OCI-LY3 (cell line): Measurements from ENCODE around the gene CDR2L.

Experiments used
- EZH2phosphoT487 ChIP-seq: fragments of 200-600 bp; shearing (Covaris generic); IDR thresholded peaks from 2 replicates; pipeline ENCODE4 v1.6.1; 2018; ENCODE audit warnings: antibody characterized with exemption, mixed run types, low read depth
- TF ChIP-seq, protein P1 (sequence below): fragments of 200-600, 300-600 bp; sonication (generic); IDR thresholded peaks from 2 replicates; pipeline ENCODE4 v1.5.1; 2014; ENCODE audit warnings: antibody characterized with exemption, low read length, low read depth

DNA sequence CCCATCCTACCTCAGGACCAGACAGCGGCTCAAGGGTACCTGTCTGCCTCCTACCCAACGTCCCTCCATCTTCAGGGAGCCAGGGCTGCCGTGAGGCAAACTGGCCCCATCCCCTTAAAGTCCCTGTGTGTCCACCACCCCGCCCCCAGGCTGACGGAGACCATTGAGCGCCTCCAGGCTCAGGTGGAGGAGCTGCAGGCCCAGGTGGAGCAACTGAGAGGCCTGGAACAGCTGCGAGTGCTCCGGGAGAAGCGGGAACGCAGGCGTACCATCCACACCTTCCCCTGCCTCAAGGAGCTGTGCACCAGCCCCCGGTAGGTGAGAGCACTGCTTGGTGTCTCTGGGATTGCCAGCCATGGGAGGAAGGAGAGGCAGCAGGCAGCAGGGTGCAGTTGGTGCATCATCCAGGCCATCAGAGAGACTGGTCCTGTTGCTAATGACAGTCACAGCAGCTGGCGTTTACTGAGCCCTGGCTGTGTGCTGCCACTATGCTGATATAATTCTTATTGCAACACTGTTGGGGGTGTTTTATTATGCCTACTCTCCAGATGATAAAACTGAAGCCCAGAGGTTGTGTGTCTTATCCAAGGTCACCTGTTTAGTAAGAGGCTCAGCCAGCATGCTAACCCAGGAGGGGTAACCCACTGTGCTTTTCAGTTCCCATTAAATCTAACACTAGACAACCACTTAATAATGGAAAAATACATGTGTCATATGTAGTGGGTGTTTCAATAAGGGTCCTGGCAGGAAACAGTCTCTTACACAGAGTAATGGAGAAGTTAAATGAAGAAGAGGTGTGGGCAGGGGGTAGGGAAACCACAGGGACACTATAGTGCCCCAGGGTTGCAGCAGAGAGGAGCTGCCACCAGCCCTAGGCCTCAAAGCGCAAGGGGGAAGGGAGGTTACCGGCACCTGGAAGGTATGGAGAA, 14.7 kb downstream of the CDR2L start:
- TF ChIP-seq, protein P1, sequence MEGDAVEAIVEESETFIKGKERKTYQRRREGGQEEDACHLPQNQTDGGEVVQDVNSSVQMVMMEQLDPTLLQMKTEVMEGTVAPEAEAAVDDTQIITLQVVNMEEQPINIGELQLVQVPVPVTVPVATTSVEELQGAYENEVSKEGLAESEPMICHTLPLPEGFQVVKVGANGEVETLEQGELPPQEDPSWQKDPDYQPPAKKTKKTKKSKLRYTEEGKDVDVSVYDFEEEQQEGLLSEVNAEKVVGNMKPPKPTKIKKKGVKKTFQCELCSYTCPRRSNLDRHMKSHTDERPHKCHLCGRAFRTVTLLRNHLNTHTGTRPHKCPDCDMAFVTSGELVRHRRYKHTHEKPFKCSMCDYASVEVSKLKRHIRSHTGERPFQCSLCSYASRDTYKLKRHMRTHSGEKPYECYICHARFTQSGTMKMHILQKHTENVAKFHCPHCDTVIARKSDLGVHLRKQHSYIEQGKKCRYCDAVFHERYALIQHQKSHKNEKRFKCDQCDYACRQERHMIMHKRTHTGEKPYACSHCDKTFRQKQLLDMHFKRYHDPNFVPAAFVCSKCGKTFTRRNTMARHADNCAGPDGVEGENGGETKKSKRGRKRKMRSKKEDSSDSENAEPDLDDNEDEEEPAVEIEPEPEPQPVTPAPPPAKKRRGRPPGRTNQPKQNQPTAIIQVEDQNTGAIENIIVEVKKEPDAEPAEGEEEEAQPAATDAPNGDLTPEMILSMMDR: no peak
- TF ChIP-seq EZH2phosphoT487: no peak
